GM19099 (cell line): ENCODE data around the gene TTI1.

Experiments
- POLR2A ChIP-seq: IDR thresholded peaks from 3 replicates; pipeline ENCODE4 v1.6.1; 2011; ENCODE audit warnings: low read depth; ENCODE audit not compliant: insufficient read length; ENCODE audit errors: extremely low read depth

TTI1 gene

GRCh38 chr20:37989601-37990295 lies 43.5 kb downstream of the TTI1 start:
- no peak for TF ChIP-seq POLR2A

- TF ChIP-seq POLR2A, result no peak
Observed at GRCh38 chr20:37988306-37988954, 44.8 kb downstream of the TTI1 start.

GRCh38 chr20:37987602-37988290 lies 45.5 kb downstream of the TTI1 start:
- no peak for TF ChIP-seq POLR2A

GRCh38 chr20:37986873-37987601 lies 46.2 kb downstream of the TTI1 start:
- TF ChIP-seq POLR2A, result no peak

- no peak for TF ChIP-seq POLR2A
Observed at GRCh38 chr20:37986044-37986858, 47.0 kb downstream of the TTI1 start.

GRCh38 chr20:37984018-37984785 lies 49.1 kb downstream of the TTI1 start:
- no peak for TF ChIP-seq POLR2A

- no peak for TF ChIP-seq POLR2A
Observed at GRCh38 chr20:37983286-37983685, 50.0 kb downstream of the TTI1 start.

- no peak for TF ChIP-seq POLR2A
Observed at GRCh38 chr20:37981568-37981967, 51.7 kb downstream of the TTI1 start.

GRCh38 chr20:37980876-37981275 lies 52.4 kb downstream of the TTI1 start:
- TF ChIP-seq POLR2A, result no peak

GRCh38 chr20:37980383-37980782 lies 52.9 kb downstream of the TTI1 start:
- no peak for TF ChIP-seq POLR2A

GRCh38 chr20:37979021-37979985 lies 54.0 kb downstream of the TTI1 start:
- no peak for TF ChIP-seq POLR2A

- no peak for TF ChIP-seq POLR2A
Observed at GRCh38 chr20:37977786-37978185, 55.5 kb downstream of the TTI1 start.

GRCh38 chr20:37977338-37977737 lies 55.9 kb downstream of the TTI1 start:
- no peak for TF ChIP-seq POLR2A

- no peak for TF ChIP-seq POLR2A
Observed at GRCh38 chr20:37976887-37977286, 56.4 kb downstream of the TTI1 start.
